GM12864 (cell line): ENCODE measurements around the gene EZR.
"Not testable (repeated sequence)": the region's sequence is repeated elsewhere in the genome, so short reads cannot be mapped to it uniquely, and the experiment has no call there.

Source experiments
- DNase-seq: peaks from one replicate; pipeline ENCODE4 v3.0.0-alpha.2; 2011; ENCODE audit warnings: low read depth
- H3K4me3 ChIP-seq: 2 replicates; pipeline ENCODE4 v1.5.1; 2011; ENCODE audit warnings: mild to moderate bottlenecking, low read depth, low read length, control low read depth
- CTCF ChIP-seq: IDR thresholded peaks from 2 replicates; pipeline ENCODE4 v1.5.1; 2011; ENCODE audit warnings: low read depth, mild to moderate bottlenecking, moderate library complexity, low read length, control low read depth, inconsistent platforms; ENCODE audit errors: missing control alignments

Gene EZR

DNA sequence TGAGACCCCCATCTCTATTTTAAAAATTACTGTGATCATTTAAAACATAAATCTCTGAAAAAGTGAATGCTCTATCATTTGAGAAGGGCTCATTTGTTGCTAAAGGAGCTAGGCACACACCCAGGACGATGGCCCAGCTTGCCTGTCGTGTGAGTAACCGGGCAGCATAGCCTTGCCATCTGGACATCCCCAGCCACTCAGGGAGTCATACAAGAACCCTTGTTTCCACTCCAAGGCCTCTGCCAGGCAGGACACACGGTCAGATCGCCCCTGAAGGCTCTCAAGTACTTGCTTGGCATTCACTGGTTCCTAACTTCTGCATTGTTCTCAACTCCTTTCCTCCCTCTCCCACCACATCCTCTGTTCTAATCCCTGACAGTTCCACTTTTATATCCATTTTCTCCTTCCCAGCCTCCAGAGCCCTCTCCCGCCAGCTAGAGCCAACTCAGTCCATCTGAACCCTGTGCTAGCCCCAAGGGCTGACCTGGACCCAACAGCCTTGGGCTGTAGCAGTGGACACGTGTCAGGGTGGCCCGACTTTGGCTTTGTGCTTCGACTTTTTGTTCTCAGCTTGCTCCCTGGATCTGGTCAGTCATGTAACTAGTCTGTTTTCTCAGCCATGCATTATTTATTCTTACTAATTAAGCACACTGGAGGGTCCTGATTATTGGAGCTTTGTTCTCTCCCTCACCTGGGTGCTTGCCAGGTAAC, 15.7 kb upstream of the EZR start:
- TF ChIP-seq CTCF = no peak
- H3K4me3 ChIP-seq = no peak overlapping the region
- no peak for DNase-seq

DNA sequence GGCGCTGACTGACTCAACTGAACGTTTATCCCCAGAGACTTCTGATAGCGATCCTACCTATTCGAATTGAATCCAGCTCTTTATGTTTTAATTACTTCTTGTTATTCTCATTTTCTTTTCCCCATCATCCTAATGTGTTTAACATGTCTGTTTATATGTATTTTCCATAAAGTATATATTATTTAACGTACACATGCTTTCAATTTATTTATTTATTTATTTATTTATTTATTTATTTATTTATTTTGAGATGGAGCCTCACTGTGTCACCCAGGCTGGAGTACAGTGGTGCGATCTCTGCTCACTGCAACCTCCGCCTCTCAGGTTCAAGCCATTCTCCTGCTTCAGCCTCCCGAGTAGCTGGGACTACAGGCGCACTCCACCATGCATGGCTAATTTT, 13.6 kb upstream of the EZR start:
- H3K4me3 ChIP-seq = not testable (repeated sequence)

GRCh38 chr6:158832026-158832425, 12.9 kb upstream of the EZR start:
- no peak overlapping the region for H3K4me3 ChIP-seq
- no peak for TF ChIP-seq CTCF
- DNase-seq = no peak

More for the DNA sequence above, 13.6 kb upstream of the EZR start:
- not testable (repeated sequence) for DNase-seq

- no peak overlapping the region for H3K4me3 ChIP-seq
- no peak for TF ChIP-seq CTCF
- DNase-seq = no peak
Observed at GRCh38 chr6:158831571-158831970, 12.4 kb upstream of the EZR start.

GRCh38 chr6:158830736-158831135, 11.6 kb upstream of the EZR start:
- no peak for TF ChIP-seq CTCF
- no peak for DNase-seq
- no peak overlapping the region for H3K4me3 ChIP-seq

DNA sequence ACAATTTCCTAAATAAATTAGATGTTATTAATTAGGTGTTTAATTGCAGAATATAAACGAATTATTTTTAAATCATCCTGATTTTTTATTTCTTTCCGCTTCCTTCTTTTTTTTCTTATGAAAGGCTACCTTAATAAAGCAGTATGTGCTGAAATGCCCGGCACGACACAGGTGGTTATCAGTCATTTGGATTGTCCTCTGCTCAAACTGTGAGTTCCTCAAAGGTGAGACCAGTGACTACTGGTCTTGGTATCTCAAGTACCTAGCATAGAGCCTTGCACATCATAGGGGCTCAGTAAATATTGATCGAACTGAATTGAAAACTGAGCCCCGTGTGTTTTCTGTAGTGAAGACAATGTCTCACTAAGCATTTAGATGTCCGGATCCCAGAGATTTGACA, 9.6 kb upstream of the EZR start:
- H3K4me3 ChIP-seq = no peak overlapping the region

DNA sequence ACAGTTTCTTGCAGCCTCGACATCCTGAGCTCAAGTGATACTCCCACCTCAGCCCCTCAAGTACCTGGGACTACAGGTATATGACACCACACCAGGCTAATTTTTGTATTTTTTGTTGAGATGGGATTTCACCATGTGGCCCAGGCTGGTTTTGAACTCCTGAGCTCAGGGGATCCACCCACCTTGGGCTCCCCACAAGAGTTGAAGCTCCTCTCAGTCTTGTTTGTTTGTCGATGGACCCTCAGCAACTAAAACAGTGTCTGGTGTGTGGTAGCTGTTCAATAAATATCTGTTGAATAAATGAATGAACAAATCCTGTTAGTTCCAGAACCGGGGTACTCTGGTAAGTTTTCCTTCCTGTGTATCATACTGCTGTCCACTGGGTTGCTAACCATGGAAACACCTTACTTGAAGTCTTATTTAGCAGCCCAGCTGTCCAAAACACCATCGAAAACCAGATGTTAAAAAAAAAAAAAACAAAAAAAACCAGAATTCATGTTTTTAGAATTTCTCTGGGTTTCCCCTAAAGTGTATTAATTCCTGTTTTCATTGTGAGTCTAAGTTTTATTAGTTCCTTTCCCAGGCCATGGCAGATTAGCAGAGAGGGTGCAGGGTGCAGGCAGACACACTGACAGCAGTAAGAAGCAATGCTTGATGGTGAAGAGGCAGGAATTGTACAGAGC, 7.8 kb upstream of the EZR start:
- DNase-seq = no peak
- H3K4me3 ChIP-seq = no peak overlapping the region
- TF ChIP-seq CTCF = no peak

More for the DNA sequence above, 9.6 kb upstream of the EZR start:
- no peak for TF ChIP-seq CTCF
- no peak for DNase-seq
